SKM-1 (cell line): ENCODE measurements around the gene CD44.
"Not testable (repeated sequence)": the region's sequence is repeated elsewhere in the genome, so short reads cannot be mapped to it uniquely, and the experiment has no call there.

Experiments
- DNase-seq: peaks from one replicate; lab custom pipeline; 2025; ENCODE audit not compliant: unreplicated experiment; lab: John Stamatoyannopoulos, UW

CD44 gene

DNA sequence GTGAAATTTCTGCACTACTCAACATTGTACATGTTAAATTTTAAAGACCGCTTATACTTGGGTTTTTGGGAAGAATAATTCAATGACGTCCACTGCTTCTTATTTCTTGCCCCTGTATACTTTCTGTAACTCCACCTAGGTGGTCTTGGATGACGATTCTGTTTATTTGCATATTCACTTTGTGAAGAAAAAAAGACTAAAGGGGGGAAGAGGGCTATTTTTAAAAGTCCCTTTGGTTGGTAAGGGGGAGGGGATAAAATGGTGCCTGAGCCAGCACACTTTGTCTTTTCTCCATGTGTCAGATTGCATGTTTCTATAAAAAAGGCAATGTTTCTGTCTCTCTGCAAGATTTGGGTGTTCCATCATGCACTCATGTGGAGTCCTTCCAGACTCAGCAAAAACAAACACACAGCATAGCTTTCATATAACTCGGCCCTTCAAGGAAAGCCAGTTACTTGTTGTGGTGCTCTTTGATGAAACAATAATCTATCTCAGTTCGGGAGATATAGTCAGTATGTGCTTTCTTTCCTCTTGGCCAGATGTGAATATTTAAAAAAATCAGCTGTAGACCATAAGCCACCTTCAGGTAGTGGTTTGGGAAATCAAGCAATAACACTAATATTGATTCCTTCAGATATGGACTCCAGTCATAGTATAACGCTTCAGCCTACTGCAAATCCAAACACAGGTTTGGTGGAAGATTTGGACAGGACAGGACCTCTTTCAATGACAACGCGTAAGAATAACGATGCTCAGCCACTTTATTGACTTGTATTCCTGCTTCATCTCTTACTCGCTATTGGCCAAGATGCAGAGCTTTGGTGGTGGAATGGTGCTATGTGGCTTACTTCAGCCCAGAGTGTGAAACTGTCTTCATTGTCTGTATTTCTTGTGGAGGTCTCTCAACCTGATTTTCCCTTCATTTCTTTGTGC, 68.8 kb downstream of the CD44 start:
- no peak for DNase-seq

DNA sequence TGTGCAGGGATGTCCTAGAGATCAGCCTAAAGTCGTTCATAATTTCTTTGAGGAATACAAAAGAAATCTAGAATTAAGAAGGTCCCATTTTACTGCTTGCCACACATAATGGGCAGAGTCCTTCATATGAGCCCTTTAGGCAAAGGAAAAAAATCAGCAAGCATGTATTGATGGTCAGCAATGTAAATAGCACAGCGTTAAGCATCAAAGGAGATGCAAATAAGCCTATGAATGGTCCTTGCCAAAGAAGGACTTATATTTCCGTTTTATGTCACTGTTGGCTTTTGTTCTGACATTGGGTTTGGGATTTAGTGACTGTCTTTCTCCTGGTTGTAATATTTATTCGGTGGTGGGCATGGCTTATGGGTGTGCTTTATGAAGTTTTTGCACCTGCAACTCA, 69.8 kb downstream of the CD44 start:
- DNase-seq = no peak

DNA sequence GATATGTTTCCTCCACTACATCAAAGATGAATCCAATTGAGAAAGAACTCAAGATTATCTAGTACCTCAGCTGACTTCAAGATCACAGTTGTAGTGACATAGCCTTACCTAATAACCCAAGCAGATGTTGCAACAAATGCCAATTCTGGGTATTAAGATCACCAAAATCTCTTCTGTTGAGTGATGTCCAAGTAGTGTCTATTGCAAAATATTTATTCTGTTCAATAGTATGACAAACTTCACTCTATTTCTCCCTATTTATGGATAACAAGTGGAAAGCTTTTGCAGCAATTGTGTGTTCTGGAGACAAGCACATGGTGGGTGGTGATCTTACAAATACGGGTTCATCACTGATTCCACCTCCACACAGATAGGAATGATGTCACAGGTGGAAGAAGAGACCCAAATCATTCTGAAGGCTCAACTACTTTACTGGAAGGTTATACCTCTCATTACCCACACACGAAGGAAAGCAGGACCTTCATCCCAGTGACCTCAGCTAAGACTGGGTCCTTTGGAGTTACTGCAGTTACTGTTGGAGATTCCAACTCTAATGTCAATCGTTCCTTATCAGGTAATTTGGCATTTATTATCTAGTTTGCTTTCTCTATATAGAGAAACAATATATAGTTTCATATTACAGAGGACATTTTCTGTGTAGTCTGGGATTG, 72.0 kb downstream of the CD44 start:
- no peak for DNase-seq

GRCh38 chr11:35211952-35212351, 73.0 kb downstream of the CD44 start:
- DNase-seq = peak; percentile 91

- no peak for DNase-seq
These were observed 75.3 kb downstream of the CD44 start for GRCh38 chr11:35214226-35214770.

- DNase-seq = no peak
These were observed 75.8 kb downstream of the CD44 start for GRCh38 chr11:35214792-35215193.

GRCh38 chr11:35215945-35216344, 77.0 kb downstream of the CD44 start:
- no peak for DNase-seq

DNA sequence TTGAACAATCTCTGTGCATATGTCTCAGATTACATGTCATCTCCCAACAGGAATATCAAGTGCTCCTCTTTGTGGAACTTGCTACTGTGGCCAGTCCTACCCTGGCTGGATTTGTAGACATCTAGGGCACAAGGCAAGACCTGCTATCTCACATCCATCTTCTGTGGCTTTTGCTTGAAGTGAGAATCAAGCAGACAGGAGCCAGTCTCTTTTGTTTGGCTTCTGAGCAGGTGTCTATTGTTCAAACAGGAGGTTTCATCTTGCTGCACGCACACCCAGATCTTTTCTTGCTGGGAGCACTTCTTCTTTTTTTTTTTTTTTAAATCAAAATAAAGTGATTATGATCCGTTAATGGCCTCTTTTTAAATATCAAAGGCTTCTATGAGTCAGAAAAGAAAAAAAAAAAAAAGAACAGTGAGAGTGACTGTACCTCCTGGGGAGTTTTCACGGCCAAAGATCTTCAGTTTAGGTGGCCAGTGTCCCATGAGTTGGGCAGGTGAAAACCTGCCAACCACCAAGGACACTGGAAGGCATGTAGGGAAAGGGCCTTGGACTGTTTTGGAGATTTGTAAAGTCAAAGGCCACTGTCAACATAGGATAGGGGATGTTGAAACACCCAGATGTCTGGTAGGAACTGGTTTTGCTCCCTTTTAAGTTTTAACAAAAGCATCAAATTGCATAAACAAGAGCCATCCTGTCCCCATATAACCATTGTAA, 78.1 kb downstream of the CD44 start:
- DNase-seq = no peak

DNA sequence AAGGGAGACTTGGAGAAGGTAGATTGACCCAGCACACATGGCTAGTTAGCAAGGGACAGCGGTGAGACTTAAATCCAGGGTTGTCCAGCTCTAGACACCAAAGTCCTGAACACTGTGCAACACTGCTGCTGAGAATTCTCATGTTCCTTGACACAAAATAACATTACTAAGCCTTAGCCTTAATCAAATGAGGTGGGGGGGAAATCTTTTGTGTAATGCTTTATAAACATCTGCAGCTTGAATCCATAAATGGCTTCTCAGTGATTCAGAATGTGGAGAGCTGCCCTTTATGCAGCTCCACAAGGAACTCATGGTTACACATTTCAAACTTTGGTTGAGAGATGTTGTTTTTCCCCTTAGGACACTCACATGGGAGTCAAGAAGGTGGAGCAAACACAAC, 80.0 kb downstream of the CD44 start:
- no peak for DNase-seq

DNA sequence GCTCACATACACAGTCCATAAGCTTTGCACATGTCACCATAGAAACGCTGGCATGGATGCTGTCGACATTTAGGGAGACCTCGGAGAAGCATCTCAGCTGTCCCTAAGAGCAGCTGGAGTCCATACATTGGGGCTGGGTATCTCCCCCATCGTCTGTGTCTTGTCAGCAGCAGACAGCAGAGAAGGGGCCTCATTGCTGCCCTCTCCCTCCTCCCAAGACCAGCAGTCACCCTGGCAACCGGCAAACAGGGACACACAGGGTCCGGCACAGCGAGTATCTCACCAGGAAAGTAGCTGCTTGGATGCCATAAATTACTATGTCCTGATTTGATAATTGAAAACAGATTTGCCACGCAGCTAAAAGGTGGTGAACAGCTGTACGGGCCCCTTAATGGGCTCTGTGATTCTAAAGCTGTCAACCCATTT, 84.4 kb downstream of the CD44 start:
- no peak for DNase-seq

DNA sequence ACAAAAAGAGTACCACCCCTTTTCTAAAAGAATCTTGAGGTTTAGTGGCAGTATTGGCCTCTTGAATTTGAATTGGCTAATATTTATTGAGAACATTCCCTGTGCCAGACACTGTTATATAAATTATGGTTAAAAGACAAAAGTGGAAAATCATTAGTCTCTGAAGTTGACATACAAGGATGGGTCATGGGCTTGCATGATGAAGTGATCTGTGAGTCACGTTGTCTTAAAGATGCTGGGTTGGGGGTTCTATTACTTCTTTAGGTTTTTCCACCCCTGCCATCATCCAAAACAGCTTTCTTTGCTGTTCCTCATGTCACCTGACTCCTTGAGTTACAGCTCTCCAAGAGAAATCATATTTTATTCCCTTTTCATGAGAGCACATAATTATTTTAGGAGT, 85.0 kb downstream of the CD44 start:
- DNase-seq = no peak

DNA sequence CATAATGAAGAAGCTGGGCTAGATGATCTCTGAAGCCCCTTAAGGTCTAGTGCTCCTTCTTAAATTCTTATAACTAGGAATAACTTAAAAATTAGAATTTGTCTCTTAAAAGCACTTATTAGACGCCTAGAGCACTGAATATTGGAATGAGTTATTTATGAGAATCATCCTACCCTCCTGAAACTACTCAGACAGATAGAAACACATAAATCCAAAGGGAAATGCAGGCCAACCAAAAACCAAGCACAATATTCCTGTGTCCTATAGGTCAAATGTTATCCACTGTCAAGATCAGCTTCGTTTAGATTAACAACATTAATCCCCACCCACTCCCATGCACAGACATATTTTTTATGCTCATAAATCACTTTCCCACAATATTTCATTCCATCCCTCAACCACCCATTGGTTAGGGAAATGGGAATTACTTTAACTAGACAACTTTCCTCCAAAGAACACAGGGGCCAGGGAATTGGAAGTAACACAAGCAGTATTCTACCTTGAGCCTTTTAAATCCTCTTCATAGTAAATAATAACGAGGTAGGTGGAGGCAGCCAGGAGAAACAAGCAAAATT, 87.1 kb downstream of the CD44 start:
- DNase-seq = no peak

GRCh38 chr11:35226756-35227155, 87.8 kb downstream of the CD44 start:
- DNase-seq = not testable (repeated sequence)

DNA sequence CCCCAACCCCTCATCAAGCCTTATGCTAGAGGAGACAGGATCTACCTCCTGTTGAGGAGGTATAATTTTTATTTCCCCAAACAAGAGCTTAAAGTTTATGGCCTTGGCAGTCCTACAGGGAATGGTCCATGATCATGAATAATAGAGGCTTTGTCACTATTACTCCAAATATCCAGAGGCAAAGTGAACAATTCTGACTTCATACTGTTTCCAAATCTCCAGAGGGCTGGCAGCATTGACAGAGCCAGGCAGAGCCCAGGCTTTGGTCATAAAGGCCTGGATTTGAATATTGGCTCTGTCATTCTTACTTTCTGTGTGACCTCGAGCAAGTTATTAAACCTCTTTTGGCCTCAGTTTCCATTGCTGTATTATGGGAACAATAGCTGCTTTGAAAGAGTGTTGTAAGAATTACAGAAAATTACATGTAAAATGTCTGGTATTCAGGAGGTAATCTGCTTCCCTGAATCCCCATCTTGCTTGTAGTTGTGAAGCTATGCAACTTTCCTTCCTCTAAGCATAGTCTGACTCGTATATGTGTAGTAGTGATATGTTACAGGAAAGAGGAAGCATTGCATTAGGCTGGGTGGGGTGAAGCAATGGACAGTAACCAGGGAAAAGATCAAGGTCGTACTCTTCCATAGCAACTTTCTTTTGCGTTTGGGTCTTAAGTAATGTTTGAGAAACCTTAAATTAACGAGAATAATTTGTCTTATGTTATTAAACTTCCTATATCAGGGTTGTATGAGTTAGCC, 88.8 kb downstream of the CD44 start:
- peak; percentile 91 for DNase-seq

DNA sequence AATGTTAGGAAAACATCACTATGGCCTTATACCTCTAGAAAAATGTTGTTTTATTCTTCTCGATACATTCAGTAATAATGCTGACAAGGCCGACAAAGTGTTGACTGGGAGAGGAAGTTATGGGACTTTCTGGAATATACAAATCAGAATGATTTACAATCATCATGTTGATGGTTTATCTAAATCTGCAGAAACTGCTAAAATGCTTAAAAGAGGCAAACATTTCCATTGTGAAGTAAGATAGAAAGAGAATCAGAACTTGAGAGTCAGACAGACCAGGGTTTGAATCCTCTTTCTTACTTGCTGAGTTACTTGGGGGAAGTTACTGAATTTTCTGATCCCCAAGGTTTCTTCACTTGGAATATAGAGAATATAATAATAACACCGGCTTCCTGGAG, 89.4 kb downstream of the CD44 start:
- DNase-seq = no peak

DNA sequence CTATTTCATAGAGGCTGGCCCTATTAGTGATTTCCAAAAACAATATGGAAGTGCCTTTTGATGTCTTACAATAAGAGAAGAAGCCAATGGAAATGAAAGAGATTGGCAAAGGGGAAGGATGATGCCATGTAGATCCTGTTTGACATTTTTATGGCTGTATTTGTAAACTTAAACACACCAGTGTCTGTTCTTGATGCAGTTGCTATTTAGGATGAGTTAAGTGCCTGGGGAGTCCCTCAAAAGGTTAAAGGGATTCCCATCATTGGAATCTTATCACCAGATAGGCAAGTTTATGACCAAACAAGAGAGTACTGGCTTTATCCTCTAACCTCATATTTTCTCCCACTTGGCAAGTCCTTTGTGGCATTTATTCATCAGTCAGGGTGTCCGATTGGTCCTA, 91.4 kb downstream of the CD44 start:
- DNase-seq = no peak

DNA sequence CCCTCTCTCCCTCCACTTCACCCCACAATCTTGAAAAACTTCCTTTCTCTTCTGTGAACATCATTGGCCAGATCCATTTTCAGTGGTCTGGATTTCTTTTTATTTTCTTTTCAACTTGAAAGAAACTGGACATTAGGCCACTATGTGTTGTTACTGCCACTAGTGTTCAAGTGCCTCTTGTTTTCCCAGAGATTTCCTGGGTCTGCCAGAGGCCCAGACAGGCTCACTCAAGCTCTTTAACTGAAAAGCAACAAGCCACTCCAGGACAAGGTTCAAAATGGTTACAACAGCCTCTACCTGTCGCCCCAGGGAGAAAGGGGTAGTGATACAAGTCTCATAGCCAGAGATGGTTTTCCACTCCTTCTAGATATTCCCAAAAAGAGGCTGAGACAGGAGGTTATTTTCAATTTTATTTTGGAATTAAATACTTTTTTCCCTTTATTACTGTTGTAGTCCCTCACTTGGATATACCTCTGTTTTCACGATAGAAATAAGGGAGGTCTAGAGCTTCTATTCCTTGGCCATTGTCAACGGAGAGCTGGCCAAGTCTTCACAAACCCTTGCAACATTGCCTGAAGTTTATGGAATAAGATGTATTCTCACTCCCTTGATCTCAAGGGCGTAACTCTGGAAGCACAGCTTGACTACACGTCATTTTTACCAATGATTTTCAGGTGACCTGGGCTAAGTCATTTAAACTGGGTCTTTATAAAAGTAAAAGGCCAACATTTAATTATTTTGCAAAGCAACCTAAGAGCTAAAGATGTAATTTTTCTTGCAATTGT, 92.3 kb downstream of the CD44 start:
- DNase-seq = no peak

GRCh38 chr11:35232891-35233330, 93.9 kb downstream of the CD44 start:
- DNase-seq = no peak

DNA sequence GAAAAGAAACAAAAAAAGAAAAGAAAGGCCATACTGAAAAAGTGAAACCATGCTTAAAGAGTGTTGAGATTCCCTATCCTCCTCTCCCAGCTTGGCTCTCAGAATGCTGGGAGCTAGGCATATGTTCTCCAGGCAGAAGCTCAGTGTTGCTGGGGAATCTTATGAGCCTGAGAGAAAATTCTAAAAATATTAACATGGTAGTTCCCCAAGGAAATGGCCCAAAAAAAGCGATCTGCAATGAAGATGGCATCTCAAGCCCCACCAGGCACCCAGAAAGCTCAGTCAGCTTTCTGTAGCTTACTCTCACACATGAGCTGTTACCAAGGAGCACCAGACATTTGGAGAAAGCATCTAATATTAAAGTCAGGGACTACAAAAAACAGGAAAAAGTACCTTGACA, 94.5 kb downstream of the CD44 start:
- DNase-seq = no peak
